Measurements from ENCODE around the gene DTX2. TPM values are rescaled to one million over a fixed set of nuclear protein-coding genes. Genes with fewer than 3 reads are reported as not detected.
"Not testable (repeated sequence)": the region's sequence is repeated elsewhere in the genome, so short reads cannot be mapped to it uniquely, and the experiment has no call there.

The DTX2 gene
- total and polyA plus RNA-seq, 2 of the 4 experiments (the other 2 are of a cell fraction) = 1.8 to 7.7 TPM

GRCh38 chr7:76499201-76499923 is 37.9 kb downstream of the DTX2 start:
- H2BK15ac ChIP-seq (ENCODE audit: low read depth, low read length); H3K4ac ChIP-seq (ENCODE audit: low read depth, low read length); H2AK9ac ChIP-seq (replicated peaks; ENCODE audit: low read depth, low read length, poor library complexity); BruUV-seq (replicated peaks); H3K4me3 ChIP-seq (ENCODE audit: insufficient read depth, low read depth, low read length); H3K27me3 ChIP-seq (ENCODE audit: control insufficient read depth, insufficient read depth, low read length); H2AFZ ChIP-seq (replicated peaks; ENCODE audit: low read length, poor library complexity); H3K9me1 ChIP-seq (ENCODE audit: insufficient read depth, low read length); H2BK20ac ChIP-seq (ENCODE audit: low read depth, low read length); POLR2A ChIA-PET (ENCODE audit: unreplicated experiment); ATAC-seq (ENCODE audit: low read depth); H3K23ac ChIP-seq (ENCODE audit: low read depth, low read length); dilution Hi-C loops (cut with HindIII; ENCODE audit: low sequenced_read_pairs, unreplicated experiment); H3K14ac ChIP-seq (replicated peaks; ENCODE audit: low read depth, low read length); in situ Hi-C loops (cut with MboI; ENCODE audit: low sequenced_read_pairs); H3K4me2 ChIP-seq (ENCODE audit: low read depth, low read length); H3K9ac ChIP-seq (ENCODE audit: low read depth, low read length); H2AK5ac ChIP-seq (ENCODE audit: low read depth, low read length); H2BK120ac ChIP-seq (ENCODE audit: low read depth, low read length); H3K4me1 ChIP-seq (ENCODE audit: control insufficient read depth, insufficient read depth, low read length); H3K27ac ChIP-seq (ENCODE audit: insufficient read depth, low read length); H2BK5ac ChIP-seq (ENCODE audit: low read depth, low read length, poor library complexity, severe bottlenecking); intact Hi-C loops (cut with micrococcal nuclease); H3K36me3 ChIP-seq (ENCODE audit: control insufficient read depth, insufficient read depth, low read length); DNase-seq; H4K20me1 ChIP-seq (ENCODE audit: insufficient read depth, low read length); H4K8ac ChIP-seq (ENCODE audit: low read depth in 2 of 2, low read length in 2 of 2); H4K5ac ChIP-seq (ENCODE audit: low read depth, low read length); H3K18ac ChIP-seq (ENCODE audit: low read depth, low read length); H3K79me1 ChIP-seq (ENCODE audit: low read depth in 1 of 2, low read length in 2 of 2); H4K91ac ChIP-seq (ENCODE audit: insufficient read depth, low read depth, low read length); H3K56ac ChIP-seq (ENCODE audit: extremely low read depth, insufficient read depth, low read length); H3K9me3 ChIP-seq (ENCODE audit: control insufficient read depth, insufficient read depth, low read length); CTCF ChIA-PET: not testable (repeated sequence)
- WGBS, 2 experiments (ENCODE audit: extremely low coverage in 2 of 2, insufficient read length in 1 of 2) = no CpG with 5 or more reads among the region's 28 CpGs

GRCh38 chr7:76499924-76500241 is 38.4 kb downstream of the DTX2 start:
- H3K4ac ChIP-seq (ENCODE audit: low read depth, low read length); H4K8ac ChIP-seq (ENCODE audit: low read depth in 2 of 2, low read length in 2 of 2); H2AK9ac ChIP-seq (replicated peaks; ENCODE audit: low read depth, low read length, poor library complexity); in situ Hi-C loops (cut with MboI; ENCODE audit: low sequenced_read_pairs); H2AK5ac ChIP-seq (ENCODE audit: low read depth, low read length); BruUV-seq (replicated peaks); H2BK5ac ChIP-seq (ENCODE audit: low read depth, low read length, poor library complexity, severe bottlenecking); H3K18ac ChIP-seq (ENCODE audit: low read depth, low read length); H2BK120ac ChIP-seq (ENCODE audit: low read depth, low read length); H3K9ac ChIP-seq (ENCODE audit: low read depth, low read length); dilution Hi-C loops (cut with HindIII; ENCODE audit: low sequenced_read_pairs, unreplicated experiment); intact Hi-C loops (cut with micrococcal nuclease); DNase-seq; H3K9me1 ChIP-seq (ENCODE audit: insufficient read depth, low read length); H3K23ac ChIP-seq (ENCODE audit: low read depth, low read length); H3K4me2 ChIP-seq (ENCODE audit: low read depth, low read length); POLR2A ChIA-PET (ENCODE audit: unreplicated experiment); H3K36me3 ChIP-seq (ENCODE audit: control insufficient read depth, insufficient read depth, low read length); H2AFZ ChIP-seq (replicated peaks; ENCODE audit: low read length, poor library complexity); H3K27me3 ChIP-seq (ENCODE audit: control insufficient read depth, insufficient read depth, low read length); H4K5ac ChIP-seq (ENCODE audit: low read depth, low read length); H3K79me1 ChIP-seq (ENCODE audit: low read depth in 1 of 2, low read length in 2 of 2); CTCF ChIA-PET; H2BK20ac ChIP-seq (ENCODE audit: low read depth, low read length); H3K56ac ChIP-seq (ENCODE audit: extremely low read depth, insufficient read depth, low read length); H3K14ac ChIP-seq (replicated peaks; ENCODE audit: low read depth, low read length); H2BK15ac ChIP-seq (ENCODE audit: low read depth, low read length); H4K91ac ChIP-seq (ENCODE audit: insufficient read depth, low read depth, low read length); H3K9me3 ChIP-seq (ENCODE audit: control insufficient read depth, insufficient read depth, low read length); H3K27ac ChIP-seq (ENCODE audit: insufficient read depth, low read length); H4K20me1 ChIP-seq (ENCODE audit: insufficient read depth, low read length); H3K4me1 ChIP-seq (ENCODE audit: control insufficient read depth, insufficient read depth, low read length); H3K4me3 ChIP-seq (ENCODE audit: insufficient read depth, low read depth, low read length): not testable (repeated sequence)
- peak; percentile 40 for ATAC-seq (ENCODE audit: low read depth)
- no CpG with 5 or more reads among the region's 19 CpGs for WGBS, 2 experiments (ENCODE audit: extremely low coverage in 2 of 2, insufficient read length in 1 of 2)

All from IMR-90 (cell line).